ENCODE data around the gene B4GALNT4. TPM values are rescaled to one million over a fixed set of nuclear protein-coding genes. Genes with fewer than 3 reads are reported as not detected.
A peak's percentile ranks its signal among the peaks of the same experiment; 100 is the strongest.

B4GALNT4 gene
- total and polyA plus RNA-seq, 4 donors, result 0.15 to 0.42 (median 0.42) TPM; not detected in 1

- WGBS, result 41% methylated on average over 17 of the region's 17 CpGs
- Histone ChIP-seq H3K9ac (ENCODE audit: low read depth in 1 of 2, low read length in 2 of 2) (no peak overlapping the region), H3K4me1 (ENCODE audit: control insufficient read depth in 4 of 4, insufficient read depth in 4 of 4, low read length in 3 of 4) (peaks cover 35 to 52% (median 42%) of the 10 kb centered on the region in 4 donors), H3K36me3 (ENCODE audit: control insufficient read depth in 4 of 4, insufficient read depth in 3 of 4, low read depth in 1 of 4, low read length in 3 of 4) (peaks cover 0 to 2% (median 0%) of the 10 kb centered on the region in 4 donors), H3K27ac (ENCODE audit: low read depth in 1 of 2, low read length in 2 of 2) (peak overlapping the region in 1 of 2 donors; percentile 65), H3K9me3 (ENCODE audit: control insufficient read depth in 4 of 4, low read length in 3 of 4) (no peaks in the 10 kb centered on the region), H3K27me3 (ENCODE audit: control insufficient read depth in 4 of 4, insufficient read depth in 4 of 4, low read length in 3 of 4) (no peaks in the 10 kb centered on the region), H3K4me3 (ENCODE audit: low read depth in 1 of 3, low read length in 3 of 3) (peak overlapping the region; percentile 23 to 80 (median 74))
- no peak for DNase-seq (ENCODE audit: low spot score)
- peak; percentile 35 for TF ChIP-seq CTCF (IDR thresholded peaks at IDR 0.05; ENCODE audit: low read depth, low read length, missing input control)
- TF ChIP-seq RAD21 (IDR thresholded peaks at IDR 0.05), result peak; percentile 75 to 77
- no peak for TF ChIP-seq TAF1 (conservative IDR thresholded peaks at IDR 0.05)
- TF ChIP-seq RXRA (IDR thresholded peaks at IDR 0.05), result peak in 1 of 2 donors; percentile 15
Measured at GRCh38 chr11:405323-405953, 36.1 kb downstream of the B4GALNT4 start.

- WGBS, result 44% methylated on average over 47 of the region's 47 CpGs
Measured at GRCh38 chr11:405954-406795, 36.9 kb downstream of the B4GALNT4 start.

GRCh38 chr11:406796-407650, 37.7 kb downstream of the B4GALNT4 start:
- Histone ChIP-seq H3K9ac (ENCODE audit: low read depth in 1 of 2, low read length in 2 of 2) (no peak overlapping the region), H3K36me3 (ENCODE audit: control insufficient read depth in 4 of 4, insufficient read depth in 3 of 4, low read depth in 1 of 4, low read length in 3 of 4) (peaks cover 0 to 2% (median 0%) of the 10 kb centered on the region in 4 donors), H3K27me3 (ENCODE audit: control insufficient read depth in 4 of 4, insufficient read depth in 4 of 4, low read length in 3 of 4) (no peaks in the 10 kb centered on the region), H3K27ac (ENCODE audit: low read depth in 1 of 2, low read length in 2 of 2) (peak overlapping the region; percentile 42 to 70), H3K4me1 (ENCODE audit: control insufficient read depth in 4 of 4, insufficient read depth in 4 of 4, low read length in 3 of 4) (peaks cover 35 to 52% (median 42%) of the 10 kb centered on the region in 4 donors), H3K4me3 (ENCODE audit: low read depth in 1 of 3, low read length in 3 of 3) (peak overlapping the region in 2 of 3 donors; percentile 74 to 80), H3K9me3 (ENCODE audit: control insufficient read depth in 4 of 4, low read length in 3 of 4) (no peaks in the 10 kb centered on the region)
- 5% methylated on average over 91 of the region's 91 CpGs for WGBS
- TF ChIP-seq NR2F2 (IDR thresholded peaks at IDR 0.05) (no peak), YY1 (IDR thresholded peaks at IDR 0.05) (no peak), RAD21 (IDR thresholded peaks at IDR 0.05) (peak; percentile 47 to 54), GABPA (IDR thresholded peaks at IDR 0.05 in 1 of 2, conservative IDR thresholded peaks at IDR 0.05 in 1 of 2) (peak in 1 of 2 donors; percentile 60), HNF4A (conservative IDR thresholded peaks at IDR 0.05) (no peak), SP1 (IDR thresholded peaks at IDR 0.05) (peak; percentile 55), RXRA (IDR thresholded peaks at IDR 0.05) (peak; percentile 7 to 20)
- peak; percentile 84 for DNase-seq (ENCODE audit: low spot score)

More at GRCh38 chr11:405954-406795, 36.9 kb downstream of the B4GALNT4 start:
- Histone ChIP-seq H3K27me3 (ENCODE audit: control insufficient read depth in 4 of 4, insufficient read depth in 4 of 4, low read length in 3 of 4) (no peaks in the 10 kb centered on the region), H3K9me3 (ENCODE audit: control insufficient read depth in 4 of 4, low read length in 3 of 4) (no peaks in the 10 kb centered on the region), H3K4me3 (ENCODE audit: low read depth in 1 of 3, low read length in 3 of 3) (peak overlapping the region; percentile 23 to 80 (median 74)), H3K4me1 (ENCODE audit: control insufficient read depth in 4 of 4, insufficient read depth in 4 of 4, low read length in 3 of 4) (peaks cover 35 to 52% (median 42%) of the 10 kb centered on the region in 4 donors), H3K9ac (ENCODE audit: low read depth in 1 of 2, low read length in 2 of 2) (no peak overlapping the region), H3K36me3 (ENCODE audit: control insufficient read depth in 4 of 4, insufficient read depth in 3 of 4, low read depth in 1 of 4, low read length in 3 of 4) (peaks cover 0 to 2% (median 0%) of the 10 kb centered on the region in 4 donors), H3K27ac (ENCODE audit: low read depth in 1 of 2, low read length in 2 of 2) (peak overlapping the region; percentile 65 to 70)
- TF ChIP-seq YY1 (IDR thresholded peaks at IDR 0.05), result no peak
- no peak for TF ChIP-seq JUND (IDR thresholded peaks at IDR 0.05)
- TF ChIP-seq FOXA1 (IDR thresholded peaks at IDR 0.05), result no peak
- no peak for TF ChIP-seq GABPA (IDR thresholded peaks at IDR 0.05 in 1 of 2, conservative IDR thresholded peaks at IDR 0.05 in 1 of 2)
- TF ChIP-seq HNF4A (conservative IDR thresholded peaks at IDR 0.05), result no peak
- TF ChIP-seq TAF1 (conservative IDR thresholded peaks at IDR 0.05), result no peak
- no peak for TF ChIP-seq SP1 (IDR thresholded peaks at IDR 0.05)
- no peak for TF ChIP-seq RAD21 (IDR thresholded peaks at IDR 0.05)
- no peak for DNase-seq (ENCODE audit: low spot score)
